ENCODE results near the gene CACNA1C.

CACNA1C gene

GRCh38 chr12:2226641-2227040 lies 173.9 kb downstream of the CACNA1C start:
- no peak overlapping the region for H3K4me3 ChIP-seq (ENCODE audit: low read depth, low read length)
- TF ChIP-seq CTCF (IDR thresholded peaks at IDR 0.05; ENCODE audit: low read depth, low read length), result no peak
- no peaks in the 10 kb centered on the region for H3K27me3 ChIP-seq (ENCODE audit: insufficient read depth, low read depth, severe bottlenecking)
- no peaks in the 10 kb centered on the region for H3K36me3 ChIP-seq
- no peaks in the 10 kb centered on the region for H3K9me3 ChIP-seq (ENCODE audit: severe bottlenecking)
- DNase-seq, result no peak
- H3K27ac ChIP-seq, result no peak overlapping the region

DNA sequence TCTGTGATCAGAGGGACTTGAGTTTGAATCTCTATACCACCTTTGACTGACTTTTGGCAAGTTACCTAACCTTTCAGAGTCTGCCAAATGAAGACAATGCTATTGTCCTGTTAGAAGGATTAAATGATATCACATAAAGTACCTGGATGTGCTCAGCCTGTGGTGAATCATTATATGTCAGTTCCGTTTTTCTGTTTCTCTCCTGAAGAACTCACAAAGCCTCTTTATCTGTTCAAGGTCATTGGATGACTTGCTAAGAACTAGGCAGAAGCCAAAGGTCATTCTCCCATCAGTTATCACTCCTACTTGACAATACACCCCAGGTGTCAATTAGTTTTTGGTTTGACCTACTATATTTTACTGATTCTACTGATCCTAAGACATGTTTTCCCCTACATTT lies 174.6 kb downstream of the CACNA1C start:
- H3K27ac ChIP-seq, result no peak overlapping the region
- H3K9me3 ChIP-seq (ENCODE audit: severe bottlenecking), result no peaks in the 10 kb centered on the region
- TF ChIP-seq CTCF (IDR thresholded peaks at IDR 0.05; ENCODE audit: low read depth, low read length), result no peak
- H3K36me3 ChIP-seq, result no peaks in the 10 kb centered on the region
- no peak for DNase-seq
- no peak overlapping the region for H3K4me3 ChIP-seq (ENCODE audit: low read depth, low read length)
- no peaks in the 10 kb centered on the region for H3K27me3 ChIP-seq (ENCODE audit: insufficient read depth, low read depth, severe bottlenecking)

GRCh38 chr12:2228535-2228934 lies 175.7 kb downstream of the CACNA1C start:
- no peak overlapping the region for H3K4me3 ChIP-seq (ENCODE audit: low read depth, low read length)
- TF ChIP-seq CTCF (IDR thresholded peaks at IDR 0.05; ENCODE audit: low read depth, low read length), result no peak
- H3K27ac ChIP-seq, result peak overlapping the region; percentile 52
- no peaks in the 10 kb centered on the region for H3K9me3 ChIP-seq (ENCODE audit: severe bottlenecking)
- no peak for DNase-seq
- no peaks in the 10 kb centered on the region for H3K27me3 ChIP-seq (ENCODE audit: insufficient read depth, low read depth, severe bottlenecking)
- H3K36me3 ChIP-seq, result no peaks in the 10 kb centered on the region

DNA sequence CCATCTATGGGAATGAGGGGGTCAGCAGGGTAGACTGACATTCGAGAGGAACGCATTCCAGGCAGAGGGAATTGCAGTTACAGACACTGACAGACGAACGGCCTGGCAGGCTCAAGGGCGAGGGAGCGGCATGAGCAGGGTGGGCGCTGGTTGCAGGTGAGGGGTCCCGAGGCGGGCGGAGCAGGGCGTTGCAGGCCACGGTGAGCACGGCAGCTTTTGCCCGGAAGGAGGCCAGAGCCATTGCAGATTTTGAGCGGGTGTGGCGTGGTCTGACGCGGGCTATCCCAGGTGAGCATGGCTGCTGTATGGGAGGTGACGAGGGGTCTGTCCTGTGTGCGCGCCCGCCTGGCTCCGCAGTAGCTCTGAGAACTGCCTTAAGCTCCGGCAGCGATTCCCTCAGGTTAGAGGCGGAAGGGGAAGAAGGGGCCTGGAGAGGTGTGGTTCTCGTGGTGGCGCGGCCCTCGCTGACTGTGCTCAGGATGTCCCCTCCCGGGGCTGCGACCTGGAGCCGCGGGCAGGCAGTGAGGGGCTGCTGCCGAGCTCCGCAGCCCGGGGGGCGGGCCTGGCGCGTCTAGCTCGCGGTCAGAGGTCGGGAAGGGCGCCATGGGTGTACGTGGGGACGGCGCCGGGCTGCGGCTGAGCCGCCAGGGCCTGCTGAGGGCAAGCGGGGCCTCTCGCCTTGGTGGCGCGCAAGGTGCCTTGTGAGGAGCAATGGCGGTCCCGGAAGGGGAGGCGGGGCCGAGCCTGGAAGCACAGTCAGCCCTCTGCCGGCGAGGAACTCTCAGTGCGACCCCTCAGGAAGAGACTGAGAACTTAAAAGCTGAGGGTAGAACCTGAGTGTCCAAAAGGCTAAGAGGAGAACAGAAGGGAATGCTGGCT lies 177.1 kb downstream of the CACNA1C start:
- no peak overlapping the region for H3K4me3 ChIP-seq (ENCODE audit: low read depth, low read length)
- H3K27ac ChIP-seq, result no peak overlapping the region
- no peak for DNase-seq
- H3K36me3 ChIP-seq, result no peaks in the 10 kb centered on the region
- H3K9me3 ChIP-seq (ENCODE audit: severe bottlenecking), result no peaks in the 10 kb centered on the region
- no peak for TF ChIP-seq CTCF (IDR thresholded peaks at IDR 0.05; ENCODE audit: low read depth, low read length)
- H3K27me3 ChIP-seq (ENCODE audit: insufficient read depth, low read depth, severe bottlenecking), result no peaks in the 10 kb centered on the region

GRCh38 chr12:2231011-2231595 lies 178.3 kb downstream of the CACNA1C start:
- no peaks in the 10 kb centered on the region for H3K36me3 ChIP-seq
- DNase-seq, result no peak
- H3K27ac ChIP-seq, result no peak overlapping the region
- H3K27me3 ChIP-seq (ENCODE audit: insufficient read depth, low read depth, severe bottlenecking), result no peaks in the 10 kb centered on the region
- no peaks in the 10 kb centered on the region for H3K9me3 ChIP-seq (ENCODE audit: severe bottlenecking)
- H3K4me3 ChIP-seq (ENCODE audit: low read depth, low read length), result no peak overlapping the region
- no peak for TF ChIP-seq CTCF (IDR thresholded peaks at IDR 0.05; ENCODE audit: low read depth, low read length)
